Measurements from ENCODE around the gene USP3. TPM values are rescaled to one million over a fixed set of nuclear protein-coding genes. Genes with fewer than 3 reads are reported as not detected.

Gene USP3
- total and polyA plus RNA-seq, 10 of the 15 experiments (the other 5 are each of a cell fraction or from before 2014, with no cell fraction given) = 23.8 to 64.5 (median 50.3) TPM

- no peak for FAIRE-seq
- Histone ChIP-seq H3K4me1 (ENCODE audit: control insufficient read depth, insufficient read depth, low read length) (peaks cover 18% of the 10 kb centered on the region), H3K4me3 (no peak overlapping the region), H3K27ac (ENCODE audit: control insufficient read depth, insufficient read depth) (no peak overlapping the region), H3K9ac (ENCODE audit: control insufficient read depth, insufficient read depth, low read length) (no peak overlapping the region), H3K27me3 (replicated peaks in 1 of 2; ENCODE audit: control insufficient read depth in 2 of 2, insufficient read depth in 2 of 2, low read length in 1 of 2) (no peaks in the 10 kb centered on the region), H2AFZ (ENCODE audit: control insufficient read depth, low read depth, low read length) (no peak overlapping the region), H3K79me2 (ENCODE audit: control insufficient read depth, insufficient read depth, low read length) (no peaks in the 10 kb centered on the region), H4K20me1 (ENCODE audit: control insufficient read depth, insufficient read depth) (no peaks in the 10 kb centered on the region), H3K4me2 (ENCODE audit: control insufficient read depth, insufficient read depth) (no peak overlapping the region), H3K9me3 (replicated peaks; ENCODE audit: control insufficient read depth, insufficient read depth, low read length) (no peaks in the 10 kb centered on the region), H3K36me3 (ENCODE audit: control insufficient read depth in 2 of 2, insufficient read depth in 2 of 2, low read length in 1 of 2) (peaks cover 11 to 40% of the 10 kb centered on the region in 2 experiments)
- SMC1A ChIA-PET (ENCODE audit: uncharacterized antibody, unreplicated experiment) = interaction anchor here (0.6 to 5.0 kb wide), 9 partner anchors 12 to 516 kb away, joined by 3 to 43 read pairs (median 6); no protein-coding TSS in a partner anchor
- BruUV-seq (replicated peaks) = no TSS peak
- RAD21 ChIA-PET (ENCODE audit: unreplicated experiment) = interaction anchor here (0.6 to 2.0 kb wide), 6 partner anchors 18 to 462 kb away, joined by 3 to 27 read pairs (median 5); no protein-coding TSS in a partner anchor
- intact Hi-C loops (cut with micrococcal nuclease; ENCODE audit: unreplicated experiment) (no loop called here), in situ Hi-C loops (cut with MboI) (no loop called here)
- no peak for ATAC-seq
- POLR2A ChIA-PET = interaction anchor here (0.6 to 0.8 kb wide), 4 partner anchors 11 to 301 kb away, joined by 3 read pairs; no protein-coding TSS in a partner anchor
- DNase-seq (ENCODE audit: low read depth, low spot score) = no peak
- WGBS (ENCODE audit: insufficient coverage, insufficient replicate concordance, low lambda C conversion rate, missing lambda C conversion rate) = 84% methylated on average over 13 of the region's 13 CpGs
- CTCF ChIA-PET = interaction anchor here (0.6 to 3.7 kb wide), 8 partner anchors 12 to 521 kb away, joined by 3 to 36 read pairs (median 6); no protein-coding TSS in a partner anchor
- TF ChIP-seq YY1 (IDR thresholded peaks at IDR 0.05; ENCODE audit: low read depth, low read length) (no peak), SUZ12 (IDR thresholded peaks at IDR 0.05; ENCODE audit: unreplicated experiment) (no peak), EP300 (IDR thresholded peaks at IDR 0.05; ENCODE audit: borderline replicate concordance in 1 of 2, control insufficient read depth in 1 of 2, low read depth in 2 of 2, low read length in 2 of 2) (no peak), JUNB (IDR thresholded peaks at IDR 0.05) (no peak), ZNF217 (IDR thresholded peaks at IDR 0.05) (no peak), SIX5 (IDR thresholded peaks at IDR 0.05; ENCODE audit: low read depth, low read length, severe bottlenecking) (no peak), IKZF2 (IDR thresholded peaks at IDR 0.05) (no peak), ZSCAN29 (IDR thresholded peaks at IDR 0.05) (no peak), POU2F2 (IDR thresholded peaks at IDR 0.05; ENCODE audit: borderline replicate concordance, low read depth, low read length) (no peak), USF2 (IDR thresholded peaks at IDR 0.05; ENCODE audit: borderline replicate concordance, low read depth, low read length) (no peak), ESRRA (IDR thresholded peaks at IDR 0.05; ENCODE audit: low read length) (no peak), WRNIP1 (IDR thresholded peaks at IDR 0.05; ENCODE audit: borderline replicate concordance, low read depth, low read length) (no peak)
- TF ChIP-seq, protein P1, sequence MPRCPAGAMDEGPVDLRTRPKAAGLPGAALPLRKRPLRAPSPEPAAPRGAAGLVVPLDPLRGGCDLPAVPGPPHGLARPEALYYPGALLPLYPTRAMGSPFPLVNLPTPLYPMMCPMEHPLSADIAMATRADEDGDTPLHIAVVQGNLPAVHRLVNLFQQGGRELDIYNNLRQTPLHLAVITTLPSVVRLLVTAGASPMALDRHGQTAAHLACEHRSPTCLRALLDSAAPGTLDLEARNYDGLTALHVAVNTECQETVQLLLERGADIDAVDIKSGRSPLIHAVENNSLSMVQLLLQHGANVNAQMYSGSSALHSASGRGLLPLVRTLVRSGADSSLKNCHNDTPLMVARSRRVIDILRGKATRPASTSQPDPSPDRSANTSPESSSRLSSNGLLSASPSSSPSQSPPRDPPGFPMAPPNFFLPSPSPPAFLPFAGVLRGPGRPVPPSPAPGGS (IDR thresholded peaks at IDR 0.05; ENCODE audit: borderline replicate concordance, insufficient read depth, low read depth, low read length, poor library complexity, severe bottlenecking) = no peak
- TF ChIP-seq, protein P2, sequence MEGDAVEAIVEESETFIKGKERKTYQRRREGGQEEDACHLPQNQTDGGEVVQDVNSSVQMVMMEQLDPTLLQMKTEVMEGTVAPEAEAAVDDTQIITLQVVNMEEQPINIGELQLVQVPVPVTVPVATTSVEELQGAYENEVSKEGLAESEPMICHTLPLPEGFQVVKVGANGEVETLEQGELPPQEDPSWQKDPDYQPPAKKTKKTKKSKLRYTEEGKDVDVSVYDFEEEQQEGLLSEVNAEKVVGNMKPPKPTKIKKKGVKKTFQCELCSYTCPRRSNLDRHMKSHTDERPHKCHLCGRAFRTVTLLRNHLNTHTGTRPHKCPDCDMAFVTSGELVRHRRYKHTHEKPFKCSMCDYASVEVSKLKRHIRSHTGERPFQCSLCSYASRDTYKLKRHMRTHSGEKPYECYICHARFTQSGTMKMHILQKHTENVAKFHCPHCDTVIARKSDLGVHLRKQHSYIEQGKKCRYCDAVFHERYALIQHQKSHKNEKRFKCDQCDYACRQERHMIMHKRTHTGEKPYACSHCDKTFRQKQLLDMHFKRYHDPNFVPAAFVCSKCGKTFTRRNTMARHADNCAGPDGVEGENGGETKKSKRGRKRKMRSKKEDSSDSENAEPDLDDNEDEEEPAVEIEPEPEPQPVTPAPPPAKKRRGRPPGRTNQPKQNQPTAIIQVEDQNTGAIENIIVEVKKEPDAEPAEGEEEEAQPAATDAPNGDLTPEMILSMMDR (IDR thresholded peaks at IDR 0.05 in 2 of 3, conservative IDR thresholded peaks at IDR 0.05 in 1 of 3; ENCODE audit: control insufficient read depth in 2 of 3, extremely low read depth in 1 of 3, insufficient read depth in 1 of 3, low read depth in 3 of 3, low read length in 3 of 3) = no peak
- TF ChIP-seq, protein P3, sequence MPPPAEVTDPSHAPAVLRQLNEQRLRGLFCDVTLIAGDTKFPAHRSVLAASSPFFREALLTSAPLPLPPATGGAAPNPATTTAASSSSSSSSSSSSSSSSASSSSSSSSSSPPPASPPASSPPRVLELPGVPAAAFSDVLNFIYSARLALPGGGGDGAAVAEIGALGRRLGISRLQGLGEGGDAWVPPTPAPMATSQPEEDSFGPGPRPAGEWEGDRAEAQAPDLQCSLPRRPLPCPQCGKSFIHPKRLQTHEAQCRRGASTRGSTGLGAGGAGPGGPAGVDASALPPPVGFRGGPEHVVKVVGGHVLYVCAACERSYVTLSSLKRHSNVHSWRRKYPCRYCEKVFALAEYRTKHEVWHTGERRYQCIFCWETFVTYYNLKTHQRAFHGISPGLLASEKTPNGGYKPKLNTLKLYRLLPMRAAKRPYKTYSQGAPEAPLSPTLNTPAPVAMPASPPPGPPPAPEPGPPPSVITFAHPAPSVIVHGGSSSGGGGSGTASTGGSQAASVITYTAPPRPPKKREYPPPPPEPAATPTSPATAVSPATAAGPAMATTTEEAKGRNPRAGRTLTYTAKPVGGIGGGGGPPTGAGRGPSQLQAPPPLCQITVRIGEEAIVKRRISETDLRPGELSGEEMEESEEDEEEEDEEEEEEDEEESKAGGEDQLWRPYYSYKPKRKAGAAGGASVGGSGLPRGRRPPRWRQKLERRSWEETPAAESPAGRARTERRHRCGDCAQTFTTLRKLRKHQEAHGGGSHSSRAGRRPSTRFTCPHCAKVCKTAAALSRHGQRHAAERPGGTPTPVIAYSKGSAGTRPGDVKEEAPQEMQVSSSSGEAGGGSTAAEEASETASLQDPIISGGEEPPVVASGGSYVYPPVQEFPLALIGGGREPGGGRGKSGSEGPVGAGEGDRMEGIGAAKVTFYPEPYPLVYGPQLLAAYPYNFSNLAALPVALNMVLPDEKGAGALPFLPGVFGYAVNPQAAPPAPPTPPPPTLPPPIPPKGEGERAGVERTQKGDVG (CRISPR knock-in tag; IDR thresholded peaks at IDR 0.05) = no peak
Measured at GRCh38 chr15:63628123-63628822, 123.9 kb downstream of the USP3 start.
